Dendritic cell treated with granulocyte-macrophage colony-stimulating factor and Interleukin-4, amounts not matched to agents 40 ng/mL and 50 ng/mL, for 4 days (primary cell): ENCODE results near the gene SCN1B.

Source experiments
- H3K27ac Mint-ChIP-seq: one replicate; pipeline ENCODE4 v1.8.0; 2022; ENCODE audit warnings: mild to moderate bottlenecking, mixed read lengths
- H3K27me3 Mint-ChIP-seq: one replicate; pipeline ENCODE4 v1.8.0; 2022; ENCODE audit warnings: mild to moderate bottlenecking, mixed read lengths
- H3K36me3 Mint-ChIP-seq: one replicate; pipeline ENCODE4 v1.8.0; 2022; ENCODE audit warnings: low read depth, mixed read lengths
- H3K4me1 Mint-ChIP-seq: one replicate; pipeline ENCODE4 v1.8.0; 2022; ENCODE audit warnings: low read depth, mixed read lengths
- H3K4me3 Mint-ChIP-seq: one replicate; pipeline ENCODE4 v1.8.0; 2022; ENCODE audit warnings: mild to moderate bottlenecking, moderate library complexity, mixed read lengths
- H3K9me3 Mint-ChIP-seq: one replicate; pipeline ENCODE4 v1.8.0; 2022; ENCODE audit warnings: mixed read lengths
- intact Hi-C: fragments of 100-400 bp; cut with micrococcal nuclease; formaldehyde crosslinking; loops from one replicate; pipeline ENCODE4 v1.15.0; 2022

The SCN1B gene

GRCh38 chr19:35032356-35032865 lies 2.1 kb downstream of the SCN1B start:
- H3K4me1 Mint-ChIP-seq = peaks cover 17% of the 10 kb centered on the region
- peaks cover 12% of the 10 kb centered on the region for H3K36me3 Mint-ChIP-seq
- no peak overlapping the region for H3K4me3 Mint-ChIP-seq
- H3K9me3 Mint-ChIP-seq = no peaks in the 10 kb centered on the region
- H3K27me3 Mint-ChIP-seq = peaks cover 56% of the 10 kb centered on the region
- intact Hi-C loops = no loop called here
- H3K27ac Mint-ChIP-seq = no peak overlapping the region

GRCh38 chr19:35033067-35034004 lies 3.1 kb downstream of the SCN1B start:
- Mint-ChIP-seq H3K27ac (no peak overlapping the region), H3K4me1 (peaks cover 27% of the 10 kb centered on the region), H3K36me3 (peaks cover 3% of the 10 kb centered on the region), H3K9me3 (no peaks in the 10 kb centered on the region), H3K27me3 (peaks cover 64% of the 10 kb centered on the region), H3K4me3 (no peak overlapping the region)
- intact Hi-C loops = no loop called here

GRCh38 chr19:35034005-35034502 lies 3.8 kb downstream of the SCN1B start:
- Mint-ChIP-seq H3K9me3 (no peaks in the 10 kb centered on the region), H3K36me3 (no peaks in the 10 kb centered on the region), H3K4me3 (no peak overlapping the region), H3K27me3 (peaks cover 63% of the 10 kb centered on the region), H3K4me1 (peaks cover 33% of the 10 kb centered on the region), H3K27ac (no peak overlapping the region)
- intact Hi-C loops = no loop called here

- intact Hi-C loops = no loop called here
- H3K9me3 Mint-ChIP-seq = no peaks in the 10 kb centered on the region
- H3K27ac Mint-ChIP-seq = no peak overlapping the region
- H3K4me1 Mint-ChIP-seq = peaks cover 35% of the 10 kb centered on the region
- no peaks in the 10 kb centered on the region for H3K36me3 Mint-ChIP-seq
- no peak overlapping the region for H3K4me3 Mint-ChIP-seq
- peaks cover 64% of the 10 kb centered on the region for H3K27me3 Mint-ChIP-seq
Measured at GRCh38 chr19:35034588-35035382, 4.5 kb downstream of the SCN1B start.

GRCh38 chr19:35037716-35038622 lies 7.7 kb downstream of the SCN1B start:
- peaks cover 38% of the 10 kb centered on the region for H3K4me1 Mint-ChIP-seq
- H3K4me3 Mint-ChIP-seq = no peak overlapping the region
- peak overlapping the region; percentile 69 for H3K27ac Mint-ChIP-seq

GRCh38 chr19:35038623-35039512 lies 8.6 kb downstream of the SCN1B start:
- Mint-ChIP-seq H3K36me3 (no peaks in the 10 kb centered on the region), H3K4me1 (peaks cover 38% of the 10 kb centered on the region), H3K27me3 (peaks cover 70% of the 10 kb centered on the region), H3K27ac (peak overlapping the region; percentile 50), H3K9me3 (no peaks in the 10 kb centered on the region), H3K4me3 (no peak overlapping the region)
- intact Hi-C loops = no loop called here

More at GRCh38 chr19:35037716-35038622, 7.7 kb downstream of the SCN1B start:
- H3K27me3 Mint-ChIP-seq = peaks cover 70% of the 10 kb centered on the region
- no peaks in the 10 kb centered on the region for H3K9me3 Mint-ChIP-seq
- intact Hi-C loops = no loop called here
- H3K36me3 Mint-ChIP-seq = no peaks in the 10 kb centered on the region

GRCh38 chr19:35039881-35040825 lies 9.9 kb downstream of the SCN1B start:
- Mint-ChIP-seq H3K9me3 (no peaks in the 10 kb centered on the region), H3K4me3 (peak overlapping the region; percentile 64), H3K27me3 (peaks cover 75% of the 10 kb centered on the region), H3K36me3 (no peaks in the 10 kb centered on the region), H3K4me1 (peaks cover 39% of the 10 kb centered on the region), H3K27ac (peak overlapping the region; percentile 66)
- intact Hi-C loops = loop anchor here (10.0 kb wide), 1 partner anchor 55 kb away; no protein-coding TSS in a partner anchor

- intact Hi-C loops = loop anchor here (10.0 kb wide), 1 partner anchor 54 kb away; no protein-coding TSS in a partner anchor
- peak overlapping the region; percentile 66 for H3K27ac Mint-ChIP-seq
- H3K36me3 Mint-ChIP-seq = no peaks in the 10 kb centered on the region
- H3K9me3 Mint-ChIP-seq = no peaks in the 10 kb centered on the region
- H3K4me1 Mint-ChIP-seq = peaks cover 47% of the 10 kb centered on the region
- H3K27me3 Mint-ChIP-seq = peaks cover 81% of the 10 kb centered on the region
- peak overlapping the region; percentile 64 for H3K4me3 Mint-ChIP-seq
Measured at GRCh38 chr19:35040826-35041547, 10.7 kb downstream of the SCN1B start.

- intact Hi-C loops = loop anchor here (10.0 kb wide), 1 partner anchor 53 kb away; no protein-coding TSS in a partner anchor
- no peaks in the 10 kb centered on the region for H3K9me3 Mint-ChIP-seq
- H3K36me3 Mint-ChIP-seq = no peaks in the 10 kb centered on the region
- peak within 1 kb of the TSS; percentile 66 for H3K27ac Mint-ChIP-seq
- peaks cover 81% of the 10 kb centered on the region for H3K27me3 Mint-ChIP-seq
- peaks cover 48% of the 10 kb centered on the region for H3K4me1 Mint-ChIP-seq
- peak within 1 kb of the TSS; percentile 64 for H3K4me3 Mint-ChIP-seq
Measured at GRCh38 chr19:35041548-35042055, 11.3 kb downstream of the SCN1B start, which contains the start of gene HPN. Gene HPN (plus strand): TSS chr19:35041721. CDS start chr19:35042507, 786 bp downstream.

GRCh38 chr19:35042056-35042730 lies 11.9 kb downstream of the SCN1B start:
- Mint-ChIP-seq H3K4me1 (peaks cover 47% of the 10 kb centered on the region), H3K36me3 (no peaks in the 10 kb centered on the region), H3K27me3 (peaks cover 77% of the 10 kb centered on the region), H3K9me3 (no peaks in the 10 kb centered on the region), H3K4me3 (peak overlapping the region; percentile 11), H3K27ac (peak overlapping the region; percentile 36)
- intact Hi-C loops = loop anchor here (10.0 kb wide), 1 partner anchor 53 kb away; no protein-coding TSS in a partner anchor
